Renal cortical epithelial cell (primary cell): Measurements from ENCODE around the gene MEMO1. TPM values are rescaled to one million over a fixed set of nuclear protein-coding genes. Genes with fewer than 3 reads are reported as not detected.
"Not testable (repeated sequence)": the region's sequence is repeated elsewhere in the genome, so short reads cannot be mapped to it uniquely, and the experiment has no call there.

Source experiments
- DNase-seq: peaks from one replicate; pipeline ENCODE4 v3.0.0-alpha.2; 2011; ENCODE audit warnings: low read depth
- total RNA-seq: library from RNA; depleted of rRNA; stranded (reverse); fragments of >200 nt; gene quantifications from 2 replicates; pipeline ENCODE4 v1.2.3, GENCODE V29; 2014

MEMO1 gene
- total RNA-seq = 30.9 and 66.5 TPM in 2 replicates

- peak; percentile 78 for DNase-seq
Measured at GRCh38 chr2:32010670-32011484, at the start of gene MEMO1. Gene MEMO1, minus strand, starts transcription at chr2:32011008. Its CDS starts 761 bp downstream, at chr2:32010247.

GRCh38 chr2:32060266-32060665, 49.5 kb upstream of the MEMO1 start:
- DNase-seq = no peak

GRCh38 chr2:32058130-32058529, 47.3 kb upstream of the MEMO1 start:
- DNase-seq = peak; percentile 9

- DNase-seq = not testable (repeated sequence)
Measured at GRCh38 chr2:32054583-32054982, 43.8 kb upstream of the MEMO1 start.

GRCh38 chr2:32051836-32052439, 41.1 kb upstream of the MEMO1 start:
- no peak for DNase-seq

- DNase-seq = no peak
Measured at GRCh38 chr2:32043561-32043960, 32.8 kb upstream of the MEMO1 start.

GRCh38 chr2:32039447-32040219, 28.8 kb upstream of the MEMO1 start, which contains the start of gene DPY30:
Gene DPY30, minus strand, starts transcription at chr2:32039805. Its CDS starts 349 bp downstream, at chr2:32039456.
- peak; percentile 84 for DNase-seq

- peak; percentile 70 for DNase-seq
Measured at GRCh38 chr2:32034198-32034887, 23.5 kb upstream of the MEMO1 start.

GRCh38 chr2:32018789-32019482, 8.1 kb upstream of the MEMO1 start:
- DNase-seq = peak; percentile 54

- DNase-seq = no peak
Measured at GRCh38 chr2:32012872-32013271, 2.1 kb upstream of the MEMO1 start.

GRCh38 chr2:32011485-32011960, 715 bp upstream of the MEMO1 start:
- no peak for DNase-seq

- not testable (repeated sequence) for DNase-seq
Measured at GRCh38 chr2:32010280-32010669, 533 bp downstream of the MEMO1 start.

GRCh38 chr2:32009516-32010256, 1.1 kb downstream of the MEMO1 start:
- DNase-seq = no peak

GRCh38 chr2:32008805-32009515, 1.8 kb downstream of the MEMO1 start:
- DNase-seq = peak; percentile 45

- DNase-seq = no peak
Measured at GRCh38 chr2:32007121-32007391, 3.8 kb downstream of the MEMO1 start.

GRCh38 chr2:32005371-32005976, 5.3 kb downstream of the MEMO1 start:
- no peak for DNase-seq

- DNase-seq = no peak
Measured at GRCh38 chr2:32003791-32004190, 7.0 kb downstream of the MEMO1 start.

GRCh38 chr2:32002406-32002805, 8.4 kb downstream of the MEMO1 start:
- DNase-seq = no peak

- DNase-seq = no peak
Measured at GRCh38 chr2:31999438-31999837, 11.4 kb downstream of the MEMO1 start.
